ENCODE data around the gene SHMT2. TPM values are rescaled to one million over a fixed set of nuclear protein-coding genes. Genes with fewer than 3 reads are reported as not detected.

Gene SHMT2
- total and polyA plus RNA-seq, 9 of the 15 experiments (the other 6 are each of a cell fraction or from before 2014, with no cell fraction given), result 46.1 to 319 (median 115) TPM

- 0 out of 4 replicates have a peak, but pooled peaks of 1 of the 2 experiments have one; percentile 26 for TF ChIP-seq ZNF318 (IDR thresholded peaks at IDR 0.05; ENCODE audit: borderline replicate concordance in 1 of 2, low read depth in 1 of 2)
- no peak for TF ChIP-seq E4F1 (CRISPR knock-in tag; IDR thresholded peaks at IDR 0.05; ENCODE audit: borderline replicate concordance)
- peak; percentile 92 for TF ChIP-seq BHLHE40 (IDR thresholded peaks at IDR 0.05; ENCODE audit: low read length)
- TF ChIP-seq ETV1 (tag; conservative IDR thresholded peaks at IDR 0.05; ENCODE audit: low read depth), result no peak
- TF ChIP-seq HMGN3 (IDR thresholded peaks at IDR 0.05; ENCODE audit: borderline replicate concordance, extremely low read depth, insufficient read length, low read depth, low read length), result peak; percentile 54
- TF ChIP-seq POLR2A (conservative IDR thresholded peaks at IDR 0.05), result no peak
- TF ChIP-seq SREBF1 (IDR thresholded peaks at IDR 0.05; ENCODE audit: borderline replicate concordance, low read depth, low read length), result no peak
- TF ChIP-seq HNRNPH1 (optimal IDR thresholded peaks at IDR 0.05; ENCODE audit: low read depth, low read length), result no peak
- no peak for TF ChIP-seq E2F4 (CRISPR knock-in tag; IDR thresholded peaks at IDR 0.05; ENCODE audit: low read depth)
- no peak for TF ChIP-seq SIN3B (IDR thresholded peaks at IDR 0.05; ENCODE audit: low read depth)
- no peak for TF ChIP-seq TRIM24 (IDR thresholded peaks at IDR 0.05)
Measured at GRCh38 chr12:57240066-57240921, 10.8 kb downstream of the SHMT2 start (continued).

Data from K562 (cell line).